Caco-2 (cell line): ENCODE results near the gene PAM. TPM values are rescaled to one million over a fixed set of nuclear protein-coding genes. Genes with fewer than 3 reads are reported as not detected.

Experiments used
- BruUV-seq: library from RNA; stranded (reverse); fragments of 400-500 nt; replicated peaks from 2 replicates; lab custom pipeline; 2021; lab: Mats Ljungman, UMichigan
- CTCF ChIA-PET: fragments of 300-600 bp; sonication (Branson Sonifier 250); formaldehyde crosslinking; loops from one replicate; lab custom pipeline; 2022; ENCODE audit warnings: antibody characterized with exemption; lab: Charles Lee
- POLR2A ChIA-PET: fragments of 300-600 bp; sonication (Branson Sonifier 250); formaldehyde crosslinking; loops from one replicate; lab custom pipeline; 2022; ENCODE audit warnings: antibody characterized with exemption; lab: Charles Lee
- DNase-seq, 2 experiments: peaks; one replicate each; pipeline versions ENCODE4 v3.0.0 to v3.0.0-alpha.2; 2020 to 2022
- H3K27me3 ChIP-seq: replicated peaks from 2 replicates; pipeline ENCODE4 v1.6.0; 2011; ENCODE audit warnings: low read length; ENCODE audit not compliant: control insufficient read depth, insufficient read depth
- H3K36me3 ChIP-seq: 2 replicates; pipeline ENCODE4 v1.5.1; 2011; ENCODE audit warnings: low read length; ENCODE audit not compliant: control insufficient read depth, insufficient read depth
- H3K4me1 ChIP-seq: fragments of 250-450 bp; sonication (Bioruptor Pico); 2 replicates; pipeline ENCODE4 v1.5.1; 2020; ENCODE audit warnings: mild to moderate bottlenecking
- H3K4me3 ChIP-seq: 2 replicates; pipeline ENCODE4 v1.5.1; 2011; ENCODE audit warnings: low read depth, mild to moderate bottlenecking, control low read depth, low read length
- H3K9me3 ChIP-seq: fragments of 250-450 bp; sonication (Bioruptor Pico); 2 replicates; pipeline ENCODE4 v1.5.1; 2020; ENCODE audit warnings: mild to moderate bottlenecking, moderate library complexity
- H3K27ac Mint-ChIP-seq: one replicate; pipeline ENCODE4 v1.8.0; 2022; ENCODE audit warnings: mixed read lengths; ENCODE audit not compliant: unreplicated experiment
- H3K27me3 Mint-ChIP-seq: one replicate; pipeline ENCODE4 v1.8.0; 2022; ENCODE audit warnings: mixed read lengths; ENCODE audit not compliant: insufficient read depth, unreplicated experiment
- H3K36me3 Mint-ChIP-seq: one replicate; pipeline ENCODE4 v1.8.0; 2022; ENCODE audit warnings: mild to moderate bottlenecking, mixed read lengths; ENCODE audit not compliant: insufficient read depth, unreplicated experiment
- H3K4me1 Mint-ChIP-seq: one replicate; pipeline ENCODE4 v1.8.0; 2022; ENCODE audit warnings: low read depth, mixed read lengths; ENCODE audit not compliant: unreplicated experiment
- H3K4me3 Mint-ChIP-seq: one replicate; pipeline ENCODE4 v1.8.0; 2022; ENCODE audit warnings: mild to moderate bottlenecking, moderate library complexity, mixed read lengths; ENCODE audit not compliant: unreplicated experiment
- H3K9me3 Mint-ChIP-seq: one replicate; pipeline ENCODE4 v1.8.0; 2022; ENCODE audit warnings: mixed read lengths; ENCODE audit not compliant: unreplicated experiment
- CTCF ChIP-seq, 2 experiments: fragments of 200-600 bp in 1 of 2; IDR thresholded peaks; 1 replicate in 1 of 2; 2 replicates in 1 of 2; pipeline versions ENCODE4 v1.5.1 to v1.8.0; 2011 to 2022; ENCODE audit warnings: antibody characterized with exemption in 1 of 2, control low read depth in 1 of 2, inconsistent platforms in 1 of 2, low read depth in 1 of 2, low read length in 1 of 2, mild to moderate bottlenecking in 1 of 2, moderate library complexity in 1 of 2; ENCODE audit not compliant: insufficient read depth in 1 of 2, severe bottlenecking in 1 of 2, unreplicated experiment in 1 of 2
- intact Hi-C: fragments of 100-400 bp; cut with micrococcal nuclease; formaldehyde crosslinking; loops from one replicate; pipeline ENCODE4 v1.10.0; 2022; ENCODE audit not compliant: unreplicated experiment
- total RNA-seq: library from RNA; stranded (reverse); gene quantifications from 2 replicates; pipeline ENCODE4 v1.2.3, GENCODE V29; 2022

The PAM gene
- total RNA-seq, 1 experiment from 2014 or later, result 48.0 TPM

- intact Hi-C loops, result no loop called here
Observed at GRCh38 chr5:102801371-102801770, 46.3 kb downstream of the PAM start.

GRCh38 chr5:102802708-102803458 lies 47.8 kb downstream of the PAM start:
- Mint-ChIP-seq H3K9me3 (no peaks in the 10 kb centered on the region), H3K4me3 (no peak overlapping the region), H3K27me3 (no peaks in the 10 kb centered on the region), H3K27ac (no peak overlapping the region), H3K36me3 (no peaks in the 10 kb centered on the region), H3K4me1 (peaks cover 7% of the 10 kb centered on the region)
- no peak overlapping the region for H3K4me3 ChIP-seq
- H3K4me1 ChIP-seq, result peaks cover 6% of the 10 kb centered on the region; the same call in 1 of the 2 replicates
- H3K27me3 ChIP-seq, result no peaks in the 10 kb centered on the region
- no peaks in the 10 kb centered on the region for H3K9me3 ChIP-seq
- ChIA-PET POLR2A (no interaction called here), CTCF (no interaction called here)
- no peak for DNase-seq
- no peak for TF ChIP-seq CTCF (IDR thresholded peaks at IDR 0.05; ENCODE audit: insufficient read depth in 1 of 2, low read depth in 1 of 2, low read length in 1 of 2, severe bottlenecking in 1 of 2, unreplicated experiment in 1 of 2)
- BruUV-seq, result no TSS peak
- H3K36me3 ChIP-seq, result no peaks in the 10 kb centered on the region
- intact Hi-C loops, result no loop called here

More at GRCh38 chr5:102801371-102801770, 46.3 kb downstream of the PAM start:
- no peak overlapping the region for H3K27ac Mint-ChIP-seq
- no peaks in the 10 kb centered on the region for H3K36me3 ChIP-seq
- H3K36me3 Mint-ChIP-seq, result no peaks in the 10 kb centered on the region
- TF ChIP-seq CTCF (IDR thresholded peaks at IDR 0.05; ENCODE audit: insufficient read depth in 1 of 2, low read depth in 1 of 2, low read length in 1 of 2, severe bottlenecking in 1 of 2, unreplicated experiment in 1 of 2), result no peak
- BruUV-seq, result no TSS peak
- no peak overlapping the region for H3K4me3 ChIP-seq
- ChIA-PET POLR2A (no interaction called here), CTCF (no interaction called here)
- H3K27me3 ChIP-seq, result no peaks in the 10 kb centered on the region
- no peaks in the 10 kb centered on the region for H3K9me3 ChIP-seq
- no peaks in the 10 kb centered on the region for H3K27me3 Mint-ChIP-seq
- no peak overlapping the region for H3K4me3 Mint-ChIP-seq
- peaks cover 13% of the 10 kb centered on the region for H3K4me1 ChIP-seq
- no peaks in the 10 kb centered on the region for H3K9me3 Mint-ChIP-seq
- DNase-seq, result no peak
- H3K4me1 Mint-ChIP-seq, result peaks cover 5% of the 10 kb centered on the region

GRCh38 chr5:102807878-102808502 lies 52.9 kb downstream of the PAM start:
- no peaks in the 10 kb centered on the region for H3K36me3 ChIP-seq
- Mint-ChIP-seq H3K4me3 (no peak overlapping the region), H3K27ac (no peak overlapping the region), H3K36me3 (no peaks in the 10 kb centered on the region), H3K27me3 (no peaks in the 10 kb centered on the region), H3K9me3 (no peaks in the 10 kb centered on the region), H3K4me1 (peaks cover 7% of the 10 kb centered on the region)
- H3K27me3 ChIP-seq, result no peaks in the 10 kb centered on the region
- intact Hi-C loops, result no loop called here
- BruUV-seq, result no TSS peak
- ChIA-PET CTCF (no interaction called here), POLR2A (no interaction called here)
- H3K4me3 ChIP-seq, result no peak overlapping the region
- no peak for TF ChIP-seq CTCF (IDR thresholded peaks at IDR 0.05; ENCODE audit: insufficient read depth in 1 of 2, low read depth in 1 of 2, low read length in 1 of 2, severe bottlenecking in 1 of 2, unreplicated experiment in 1 of 2)
- peaks cover 6% of the 10 kb centered on the region for H3K4me1 ChIP-seq
- no peak for DNase-seq
- H3K9me3 ChIP-seq, result no peaks in the 10 kb centered on the region
